ENCODE data around the gene HAND2.

HAND2 gene

GRCh38 chr4:173513651-173514050 is 16.4 kb downstream of the HAND2 start:
- Histone ChIP-seq H3K9me3 (ENCODE audit: insufficient read depth, low read length) (no peaks in the 10 kb centered on the region), H3K9ac (ENCODE audit: low read length) (no peak overlapping the region), H3F3A (ENCODE audit: insufficient read depth) (no peaks in the 10 kb centered on the region), H3K27ac (ENCODE audit: low read depth, low read length) (no peak overlapping the region), H3K4me3 (ENCODE audit: insufficient read depth, low read length, poor library complexity, severe bottlenecking) (no peak overlapping the region), H4K20me1 (ENCODE audit: low read depth, low read length) (no peaks in the 10 kb centered on the region), H3K36me3 (ENCODE audit: low read length) (no peaks in the 10 kb centered on the region), H3K9me2 (replicated peaks; ENCODE audit: insufficient read depth, low read length) (no peaks in the 10 kb centered on the region), H3K4me2 (ENCODE audit: low read depth, low read length, poor library complexity, severe bottlenecking) (no peak overlapping the region), H3K79me2 (ENCODE audit: insufficient read depth, low read length) (no peaks in the 10 kb centered on the region), H3K27me3 (ENCODE audit: low read length) (no peaks in the 10 kb centered on the region; the same call in 1 of the 2 replicates), H2AFZ (ENCODE audit: low read depth, low read length, severe bottlenecking) (no peak overlapping the region)
- TF ChIP-seq CTCF (IDR thresholded peaks at IDR 0.05; ENCODE audit: insufficient read depth, low read length, poor library complexity, severe bottlenecking) (no peak), EZH2phosphoT487 (conservative IDR thresholded peaks at IDR 0.05; ENCODE audit: low read length) (no peak)

DNA sequence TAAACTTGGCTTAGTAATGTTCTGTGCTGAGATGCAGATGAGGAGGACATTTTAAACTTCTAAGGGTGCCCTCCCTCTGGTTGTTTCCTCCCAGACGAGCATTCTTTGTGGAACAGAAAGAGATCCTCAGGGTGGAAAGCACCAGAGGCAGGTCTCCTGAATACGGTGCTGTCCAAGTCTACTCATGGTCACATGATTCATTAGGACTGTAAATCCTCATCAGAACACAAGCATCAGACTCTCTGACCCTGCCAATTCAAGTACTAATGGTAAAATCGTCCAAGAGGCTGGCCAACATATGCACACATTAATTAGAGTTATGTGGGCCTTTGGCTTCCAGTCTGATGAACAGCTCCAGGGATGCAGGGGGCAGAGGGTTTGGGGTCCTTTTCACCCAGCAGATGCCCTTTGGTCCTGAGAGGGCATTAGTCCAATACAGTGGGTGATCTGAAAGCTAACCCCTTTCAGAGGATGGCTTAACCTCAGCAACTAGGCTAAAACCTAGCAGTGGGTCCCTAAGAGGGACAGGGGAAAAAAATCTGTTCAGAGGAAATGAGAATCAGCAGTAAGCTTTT is 18.2 kb downstream of the HAND2 start:
- no peak for TF ChIP-seq CTCF (IDR thresholded peaks at IDR 0.05; ENCODE audit: insufficient read depth, low read length, poor library complexity, severe bottlenecking)
- TF ChIP-seq EZH2phosphoT487 (conservative IDR thresholded peaks at IDR 0.05; ENCODE audit: low read length): no peak
- H3K9me3 ChIP-seq (ENCODE audit: insufficient read depth, low read length): no peaks in the 10 kb centered on the region
- no peaks in the 10 kb centered on the region for H3K9me2 ChIP-seq (replicated peaks; ENCODE audit: insufficient read depth, low read length)
- no peak overlapping the region for H3K4me2 ChIP-seq (ENCODE audit: low read depth, low read length, poor library complexity, severe bottlenecking)
- H4K20me1 ChIP-seq (ENCODE audit: low read depth, low read length): no peaks in the 10 kb centered on the region
- H2AFZ ChIP-seq (ENCODE audit: low read depth, low read length, severe bottlenecking): no peak overlapping the region
- no peak overlapping the region for H3K27ac ChIP-seq (ENCODE audit: low read depth, low read length)
- H3K27me3 ChIP-seq (ENCODE audit: low read length): no peaks in the 10 kb centered on the region; the same call in 1 of the 2 replicates
- H3K4me3 ChIP-seq (ENCODE audit: insufficient read depth, low read length, poor library complexity, severe bottlenecking): no peak overlapping the region
- H3F3A ChIP-seq (ENCODE audit: insufficient read depth): no peaks in the 10 kb centered on the region
- H3K79me2 ChIP-seq (ENCODE audit: insufficient read depth, low read length): no peaks in the 10 kb centered on the region
- H3K36me3 ChIP-seq (ENCODE audit: low read length): no peaks in the 10 kb centered on the region
- no peak overlapping the region for H3K9ac ChIP-seq (ENCODE audit: low read length)

DNA sequence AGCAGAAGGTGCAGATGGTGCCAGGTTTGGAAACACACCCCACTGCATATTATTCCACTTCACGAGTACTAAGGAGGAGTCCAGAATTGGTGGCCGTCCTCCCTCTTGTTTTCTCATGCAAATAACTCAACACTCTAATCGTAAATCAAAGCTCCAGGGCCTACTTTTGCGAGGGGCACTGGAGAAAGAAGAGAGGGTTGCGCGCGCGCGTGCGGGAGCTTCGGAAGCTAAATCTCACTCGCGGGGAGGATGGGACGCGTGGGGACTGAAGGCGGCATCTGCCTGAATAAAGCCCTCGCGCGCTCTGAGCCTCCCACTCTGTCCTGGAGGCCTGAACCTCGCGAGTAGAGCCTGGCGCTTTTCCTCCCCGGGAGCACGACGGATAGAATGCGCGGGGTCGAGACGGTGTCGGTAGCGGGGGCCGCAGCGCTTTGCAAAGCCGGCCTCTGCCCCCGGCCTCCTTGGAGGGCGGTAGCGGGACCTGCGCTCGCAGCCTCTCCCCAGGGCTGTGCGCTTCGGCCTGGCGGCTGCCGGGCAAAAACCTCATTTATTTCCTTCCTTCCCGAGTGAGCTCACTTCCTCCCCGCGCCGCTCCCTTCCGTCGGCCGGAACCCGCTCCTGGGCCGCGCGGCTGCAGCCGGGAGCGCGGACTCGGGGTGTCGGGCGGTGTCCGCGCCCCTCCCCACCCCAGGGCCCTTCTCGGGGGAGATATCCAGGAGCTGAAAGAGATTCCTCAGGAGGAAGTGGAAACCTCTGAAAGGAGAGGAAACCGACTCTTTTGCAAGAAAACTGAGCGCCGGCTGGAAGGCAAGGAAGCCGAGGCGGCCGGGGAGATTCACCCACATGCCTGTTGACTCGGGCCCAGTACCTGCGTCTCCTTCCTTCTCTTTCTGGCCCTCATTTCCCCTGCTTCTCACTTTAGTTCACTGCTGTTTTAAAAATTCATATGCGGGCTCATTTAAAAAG is 20.7 kb downstream of the HAND2 start:
- H4K20me1 ChIP-seq (ENCODE audit: low read depth, low read length): no peaks in the 10 kb centered on the region
- H3K27me3 ChIP-seq (ENCODE audit: low read length): no peaks in the 10 kb centered on the region; the same call in 1 of the 2 replicates
- H3F3A ChIP-seq (ENCODE audit: insufficient read depth): no peaks in the 10 kb centered on the region
- TF ChIP-seq EZH2phosphoT487 (conservative IDR thresholded peaks at IDR 0.05; ENCODE audit: low read length) (no peak), CTCF (IDR thresholded peaks at IDR 0.05; ENCODE audit: insufficient read depth, low read length, poor library complexity, severe bottlenecking) (no peak)
- H3K9me3 ChIP-seq (ENCODE audit: insufficient read depth, low read length): no peaks in the 10 kb centered on the region
- no peak overlapping the region for H3K4me3 ChIP-seq (ENCODE audit: insufficient read depth, low read length, poor library complexity, severe bottlenecking)
- no peaks in the 10 kb centered on the region for H3K79me2 ChIP-seq (ENCODE audit: insufficient read depth, low read length)
- H3K4me2 ChIP-seq (ENCODE audit: low read depth, low read length, poor library complexity, severe bottlenecking): no peak overlapping the region
- no peak overlapping the region for H3K27ac ChIP-seq (ENCODE audit: low read depth, low read length)
- H3K9me2 ChIP-seq (replicated peaks; ENCODE audit: insufficient read depth, low read length): no peaks in the 10 kb centered on the region
- no peaks in the 10 kb centered on the region for H3K36me3 ChIP-seq (ENCODE audit: low read length)
- H2AFZ ChIP-seq (ENCODE audit: low read depth, low read length, severe bottlenecking): no peak overlapping the region
- H3K9ac ChIP-seq (ENCODE audit: low read length): no peak overlapping the region

All from SU-DHL-6 (cell line).